Ovary (tissue), 3 donors: Measurements from ENCODE around the gene RCAN3.

Experiments
- CTCF ChIP-seq, 3 donors: fragments of 450-650 bp in 2 of 3; fragments of 200-600 bp in 1 of 3; IDR thresholded peaks; one replicate each; pipeline versions ENCODE4 v1.5.1 to v1.8.0; 2016 to 2022; ENCODE audit warnings: antibody characterized with exemption in 3 of 3, mild to moderate bottlenecking in 1 of 3
- POLR2A ChIP-seq: fragments of 450-650 bp; IDR thresholded peaks from one replicate; pipeline ENCODE4 v1.6.1; 2017; ENCODE audit warnings: antibody characterized with exemption, mild to moderate bottlenecking, moderate library complexity
- donor health status: DM: no; HTN: no; CAD: no.

- TF ChIP-seq CTCF (IDR thresholded peaks at IDR 0.05) (no peak), POLR2A (no peak)
Observed at GRCh38 chr1:24557220-24557619, 54.6 kb downstream of the RCAN3 start.
